HL-60 (cell line): ENCODE results near the gene TAF15.

ENCODE experiments used
- DNase-seq, 2 experiments: peaks; one replicate each; pipeline ENCODE4 v3.0.0-alpha.2; 2010 to 2020; ENCODE audit warnings: low read depth in 1 of 2, low spot score in 1 of 2
- H3K27ac ChIP-seq: fragments of 250-450 bp; sonication (Bioruptor Pico); replicated peaks from 2 replicates; pipeline ENCODE4 v1.5.1; 2020; ENCODE audit warnings: mild to moderate bottlenecking, moderate library complexity
- H3K27me3 ChIP-seq: fragments of 250-450 bp; sonication (Bioruptor Pico); 2 replicates; pipeline ENCODE4 v1.5.1; 2021; ENCODE audit warnings: mild to moderate bottlenecking, moderate library complexity; ENCODE audit not compliant: insufficient read depth, poor library complexity, severe bottlenecking
- H3K4me3 ChIP-seq: replicated peaks from 2 replicates; pipeline ENCODE4 v1.5.1; 2011; ENCODE audit warnings: mild to moderate bottlenecking, control low read depth, low read length; ENCODE audit not compliant: insufficient read depth
- CTCF ChIP-seq: IDR thresholded peaks from one replicate; pipeline ENCODE4 v1.5.1; 2011; ENCODE audit warnings: low read length, control low read depth, inconsistent platforms; ENCODE audit not compliant: insufficient read depth
- GABPA ChIP-seq: IDR thresholded peaks from 2 replicates; pipeline ENCODE4 v1.6.1; 2012; ENCODE audit warnings: low read depth
- POLR2AphosphoS5 ChIP-seq: IDR thresholded peaks from 2 replicates; pipeline ENCODE4 v1.6.1; 2012; ENCODE audit warnings: low read depth
- SPI1 ChIP-seq: IDR thresholded peaks from 2 replicates; pipeline ENCODE4 v1.6.1; 2012; ENCODE audit warnings: low read depth, mild to moderate bottlenecking, borderline replicate concordance
- TF ChIP-seq, protein P1 (sequence below): IDR thresholded peaks from 2 replicates; pipeline ENCODE4 v1.6.1; 2012; ENCODE audit warnings: low read depth; ENCODE audit not compliant: insufficient replicate concordance

The TAF15 gene

DNA sequence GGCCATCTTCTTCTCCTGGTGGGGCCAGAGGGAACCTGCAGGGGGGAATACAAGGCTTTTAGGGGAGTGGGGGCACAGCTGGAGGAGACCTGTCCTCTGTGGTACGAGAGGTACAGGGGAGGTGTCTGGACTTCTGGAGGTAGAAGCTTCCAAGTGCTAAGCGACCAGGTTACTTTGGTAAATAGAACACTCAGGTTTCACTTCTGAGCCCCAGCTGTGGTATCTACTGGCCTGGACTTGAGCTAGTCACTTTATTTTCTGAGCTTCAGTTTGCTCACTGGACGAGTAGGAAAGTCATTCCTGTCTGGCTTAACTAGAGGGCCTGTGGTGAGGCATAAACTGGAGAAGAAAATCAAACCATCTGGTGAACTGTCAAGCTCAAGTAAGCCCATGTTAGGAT is 59.5 kb downstream of the TAF15 start, which contains the start of gene HEATR9:
HEATR9 (minus strand) TSS at position 155 of the 400 bp plus-strand sequence; CDS start at position 6, 149 bp downstream.
- no peak within 1 kb of the TSS for H3K4me3 ChIP-seq
- no peak within 1 kb of the TSS for H3K27ac ChIP-seq
- DNase-seq: no peak
- H3K27me3 ChIP-seq: no peaks in the 10 kb centered on the region
- TF ChIP-seq, protein P1, sequence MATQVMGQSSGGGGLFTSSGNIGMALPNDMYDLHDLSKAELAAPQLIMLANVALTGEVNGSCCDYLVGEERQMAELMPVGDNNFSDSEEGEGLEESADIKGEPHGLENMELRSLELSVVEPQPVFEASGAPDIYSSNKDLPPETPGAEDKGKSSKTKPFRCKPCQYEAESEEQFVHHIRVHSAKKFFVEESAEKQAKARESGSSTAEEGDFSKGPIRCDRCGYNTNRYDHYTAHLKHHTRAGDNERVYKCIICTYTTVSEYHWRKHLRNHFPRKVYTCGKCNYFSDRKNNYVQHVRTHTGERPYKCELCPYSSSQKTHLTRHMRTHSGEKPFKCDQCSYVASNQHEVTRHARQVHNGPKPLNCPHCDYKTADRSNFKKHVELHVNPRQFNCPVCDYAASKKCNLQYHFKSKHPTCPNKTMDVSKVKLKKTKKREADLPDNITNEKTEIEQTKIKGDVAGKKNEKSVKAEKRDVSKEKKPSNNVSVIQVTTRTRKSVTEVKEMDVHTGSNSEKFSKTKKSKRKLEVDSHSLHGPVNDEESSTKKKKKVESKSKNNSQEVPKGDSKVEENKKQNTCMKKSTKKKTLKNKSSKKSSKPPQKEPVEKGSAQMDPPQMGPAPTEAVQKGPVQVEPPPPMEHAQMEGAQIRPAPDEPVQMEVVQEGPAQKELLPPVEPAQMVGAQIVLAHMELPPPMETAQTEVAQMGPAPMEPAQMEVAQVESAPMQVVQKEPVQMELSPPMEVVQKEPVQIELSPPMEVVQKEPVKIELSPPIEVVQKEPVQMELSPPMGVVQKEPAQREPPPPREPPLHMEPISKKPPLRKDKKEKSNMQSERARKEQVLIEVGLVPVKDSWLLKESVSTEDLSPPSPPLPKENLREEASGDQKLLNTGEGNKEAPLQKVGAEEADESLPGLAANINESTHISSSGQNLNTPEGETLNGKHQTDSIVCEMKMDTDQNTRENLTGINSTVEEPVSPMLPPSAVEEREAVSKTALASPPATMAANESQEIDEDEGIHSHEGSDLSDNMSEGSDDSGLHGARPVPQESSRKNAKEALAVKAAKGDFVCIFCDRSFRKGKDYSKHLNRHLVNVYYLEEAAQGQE: no peak
- TF ChIP-seq GABPA (no peak), POLR2AphosphoS5 (no peak), SPI1 (no peak), CTCF (no peak)

- H3K4me3 ChIP-seq: no peak overlapping the region
- H3K27ac ChIP-seq: no peak overlapping the region
- DNase-seq: peak; percentile 21 to 62
- peak; percentile 65 for TF ChIP-seq SPI1
- TF ChIP-seq, protein P1: no peak
- no peaks in the 10 kb centered on the region for H3K27me3 ChIP-seq
These were observed 61.9 kb downstream of the TAF15 start for GRCh38 chr17:35870906-35871819.

- H3K27me3 ChIP-seq: no peaks in the 10 kb centered on the region
- DNase-seq: no peak
- H3K27ac ChIP-seq: no peak overlapping the region
- TF ChIP-seq CTCF (no peak), SPI1 (no peak), GABPA (no peak), POLR2AphosphoS5 (no peak)
- TF ChIP-seq, protein P1: no peak
- H3K4me3 ChIP-seq: no peak overlapping the region
These were observed 63.1 kb downstream of the TAF15 start for GRCh38 chr17:35872196-35872980.
